DND-41 (cell line): ENCODE results near the gene RTN1.

ENCODE experiments used
- ATAC-seq: fragments of 200-7000 bp; cut with Tn5 transposase; 3 replicates; pipeline ENCODE4 v1.9.1; 2021; ENCODE audit warnings: low read depth; ENCODE audit not compliant: insufficient read depth
- DNase-seq: peaks from one replicate; pipeline ENCODE4 v3.0.0-alpha.2; 2020
- H2AFZ ChIP-seq: 2 replicates; pipeline ENCODE4 v1.6.0; 2012; ENCODE audit warnings: low read depth, low read length
- H3K27ac ChIP-seq: 2 replicates; pipeline ENCODE4 v1.5.1; 2012; ENCODE audit warnings: low read length, inconsistent platforms
- H3K27me3 ChIP-seq: fragments of 200-600 bp; sonication (generic); 2 replicates; pipeline ENCODE4 v1.6.0; 2012; ENCODE audit warnings: low read length, mild to moderate bottlenecking, inconsistent platforms; ENCODE audit not compliant: insufficient read depth, poor library complexity
- H3K36me3 ChIP-seq: 2 replicates; pipeline ENCODE4 v1.5.1; 2012; ENCODE audit warnings: low read length, inconsistent platforms; ENCODE audit not compliant: insufficient read depth
- H3K4me1 ChIP-seq: 2 replicates; pipeline ENCODE4 v1.5.1; 2012; ENCODE audit warnings: mild to moderate bottlenecking, low read length; ENCODE audit not compliant: insufficient read depth
- H3K4me2 ChIP-seq: 2 replicates; pipeline ENCODE4 v1.6.0; 2012; ENCODE audit warnings: mild to moderate bottlenecking, moderate library complexity, low read length, inconsistent platforms; ENCODE audit not compliant: insufficient read depth
- H3K4me3 ChIP-seq, 2 experiments: fragments of 200-600 bp in 1 of 2; shearing (Covaris generic) in 1 of 2; 2 replicates each; pipeline ENCODE4 v1.5.1; 2012 to 2016; ENCODE audit warnings: inconsistent platforms in 2 of 2, low read length in 2 of 2, mild to moderate bottlenecking in 2 of 2, low read depth in 1 of 2, moderate library complexity in 1 of 2
- H3K79me2 ChIP-seq: 2 replicates; pipeline ENCODE4 v1.6.0; 2012; ENCODE audit warnings: low read length, inconsistent platforms; ENCODE audit not compliant: insufficient read depth
- H3K9ac ChIP-seq: 2 replicates; pipeline ENCODE4 v1.6.0; 2012; ENCODE audit warnings: low read depth, mild to moderate bottlenecking, inconsistent platforms, low read length, moderate library complexity
- H3K9me3 ChIP-seq: 2 replicates; pipeline ENCODE4 v1.5.1; 2012; ENCODE audit warnings: low read length, moderate library complexity, mild to moderate bottlenecking, inconsistent platforms; ENCODE audit not compliant: insufficient read depth, severe bottlenecking
- H4K20me1 ChIP-seq: 2 replicates; pipeline ENCODE4 v1.6.0; 2012; ENCODE audit warnings: low read length; ENCODE audit not compliant: insufficient read depth
- EZH2 ChIP-seq: IDR thresholded peaks from 3 replicates; pipeline ENCODE4 v1.6.1; 2012; ENCODE audit warnings: borderline replicate concordance, low read depth, mild to moderate bottlenecking, moderate library complexity, low read length, inconsistent platforms; ENCODE audit not compliant: severe bottlenecking
- TF ChIP-seq, protein P1 (sequence below): IDR thresholded peaks from 2 replicates; pipeline ENCODE4 v1.5.1; 2012; ENCODE audit warnings: borderline replicate concordance, low read length, moderate library complexity, mild to moderate bottlenecking; ENCODE audit not compliant: poor library complexity, severe bottlenecking; ENCODE audit errors: extremely low read depth

The RTN1 gene

DNA sequence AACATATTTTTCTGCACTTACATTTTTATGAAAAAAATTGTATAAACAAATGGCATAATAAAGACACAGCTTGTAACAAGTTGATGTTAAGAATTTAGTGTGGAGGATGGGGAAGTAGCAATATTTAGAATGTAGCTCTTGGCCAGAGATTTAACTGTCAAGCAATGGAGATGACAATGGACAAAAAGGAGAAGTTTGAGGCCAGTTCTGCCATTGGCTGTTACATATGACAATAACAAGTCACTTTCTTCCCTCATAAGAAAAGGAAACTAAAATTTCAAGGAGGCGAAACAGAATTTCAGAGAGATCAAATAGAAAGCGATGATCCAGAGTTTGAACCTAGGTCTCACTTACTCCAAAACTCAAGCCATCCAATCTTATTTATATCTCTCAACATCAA is 171.1 kb downstream of the RTN1 start:
- Histone ChIP-seq H3K4me1 (no peaks in the 10 kb centered on the region), H3K4me3 (no peak overlapping the region), H2AFZ (no peak overlapping the region), H3K4me2 (no peak overlapping the region), H3K27me3 (peaks cover 3% of the 10 kb centered on the region), H4K20me1 (no peaks in the 10 kb centered on the region), H3K9me3 (no peaks in the 10 kb centered on the region), H3K9ac (no peak overlapping the region), H3K36me3 (no peaks in the 10 kb centered on the region), H3K27ac (no peak overlapping the region), H3K79me2 (no peaks in the 10 kb centered on the region)
- DNase-seq (no peak), ATAC-seq (no peak)
- no peak for TF ChIP-seq EZH2
- TF ChIP-seq, protein P1, sequence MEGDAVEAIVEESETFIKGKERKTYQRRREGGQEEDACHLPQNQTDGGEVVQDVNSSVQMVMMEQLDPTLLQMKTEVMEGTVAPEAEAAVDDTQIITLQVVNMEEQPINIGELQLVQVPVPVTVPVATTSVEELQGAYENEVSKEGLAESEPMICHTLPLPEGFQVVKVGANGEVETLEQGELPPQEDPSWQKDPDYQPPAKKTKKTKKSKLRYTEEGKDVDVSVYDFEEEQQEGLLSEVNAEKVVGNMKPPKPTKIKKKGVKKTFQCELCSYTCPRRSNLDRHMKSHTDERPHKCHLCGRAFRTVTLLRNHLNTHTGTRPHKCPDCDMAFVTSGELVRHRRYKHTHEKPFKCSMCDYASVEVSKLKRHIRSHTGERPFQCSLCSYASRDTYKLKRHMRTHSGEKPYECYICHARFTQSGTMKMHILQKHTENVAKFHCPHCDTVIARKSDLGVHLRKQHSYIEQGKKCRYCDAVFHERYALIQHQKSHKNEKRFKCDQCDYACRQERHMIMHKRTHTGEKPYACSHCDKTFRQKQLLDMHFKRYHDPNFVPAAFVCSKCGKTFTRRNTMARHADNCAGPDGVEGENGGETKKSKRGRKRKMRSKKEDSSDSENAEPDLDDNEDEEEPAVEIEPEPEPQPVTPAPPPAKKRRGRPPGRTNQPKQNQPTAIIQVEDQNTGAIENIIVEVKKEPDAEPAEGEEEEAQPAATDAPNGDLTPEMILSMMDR: no peak

DNA sequence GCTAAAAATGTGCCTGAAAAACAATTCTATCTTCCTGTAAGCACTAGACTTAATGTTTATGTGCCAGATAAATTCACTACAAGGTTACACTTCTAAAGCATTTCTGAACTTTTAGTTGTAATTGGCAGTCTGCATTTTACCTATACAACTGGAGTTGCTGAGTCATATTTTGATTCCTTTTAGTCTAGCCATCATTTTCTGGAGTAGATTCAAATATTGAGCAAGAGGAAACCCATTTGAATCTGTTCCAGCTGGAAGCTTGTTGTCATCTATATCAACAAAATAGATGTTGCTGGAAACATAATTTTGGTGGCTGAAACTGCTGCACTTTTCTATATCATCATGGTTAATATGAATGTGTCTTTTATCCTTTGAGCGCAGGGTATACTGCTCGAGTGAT is 171.8 kb downstream of the RTN1 start:
- Histone ChIP-seq H3K9ac (no peak overlapping the region), H3K9me3 (no peaks in the 10 kb centered on the region), H2AFZ (no peak overlapping the region), H4K20me1 (no peaks in the 10 kb centered on the region), H3K27ac (no peak overlapping the region), H3K27me3 (peaks cover 3% of the 10 kb centered on the region), H3K4me3 (no peak overlapping the region), H3K4me1 (no peaks in the 10 kb centered on the region), H3K4me2 (no peak overlapping the region), H3K79me2 (no peaks in the 10 kb centered on the region), H3K36me3 (no peaks in the 10 kb centered on the region)
- no peak for ATAC-seq
- TF ChIP-seq, protein P1: no peak
- no peak for TF ChIP-seq EZH2
- DNase-seq: no peak

DNA sequence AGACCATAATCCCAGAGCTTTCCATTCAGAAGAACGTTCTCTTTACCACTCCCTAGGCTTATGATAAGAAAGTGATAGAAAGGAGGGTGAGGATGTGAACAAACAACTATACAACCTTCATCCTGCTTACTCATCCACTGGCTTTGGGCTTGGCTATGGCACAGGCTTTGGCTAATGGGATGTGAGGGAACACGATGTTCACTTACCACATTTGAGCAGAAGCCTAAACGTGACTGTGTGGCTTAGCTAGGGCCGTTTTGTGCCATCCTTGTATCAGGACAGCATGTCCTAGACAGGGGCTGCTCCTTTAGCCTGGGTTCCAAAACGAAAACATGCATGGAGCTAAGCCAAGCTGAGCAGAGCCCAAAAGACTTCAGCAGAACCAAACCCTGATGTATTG is 175.4 kb downstream of the RTN1 start:
- no peaks in the 10 kb centered on the region for H3K36me3 ChIP-seq
- no peaks in the 10 kb centered on the region for H4K20me1 ChIP-seq
- DNase-seq: no peak
- no peak overlapping the region for H2AFZ ChIP-seq
- no peak overlapping the region for H3K27ac ChIP-seq
- H3K4me2 ChIP-seq: no peak overlapping the region
- H3K4me1 ChIP-seq: no peaks in the 10 kb centered on the region
- ATAC-seq: no peak
- TF ChIP-seq, protein P1: no peak
- no peak for TF ChIP-seq EZH2
- no peaks in the 10 kb centered on the region for H3K9me3 ChIP-seq
- no peaks in the 10 kb centered on the region for H3K79me2 ChIP-seq
- H3K9ac ChIP-seq: no peak overlapping the region
- no peak overlapping the region for H3K4me3 ChIP-seq
- H3K27me3 ChIP-seq: peaks cover 3% of the 10 kb centered on the region

DNA sequence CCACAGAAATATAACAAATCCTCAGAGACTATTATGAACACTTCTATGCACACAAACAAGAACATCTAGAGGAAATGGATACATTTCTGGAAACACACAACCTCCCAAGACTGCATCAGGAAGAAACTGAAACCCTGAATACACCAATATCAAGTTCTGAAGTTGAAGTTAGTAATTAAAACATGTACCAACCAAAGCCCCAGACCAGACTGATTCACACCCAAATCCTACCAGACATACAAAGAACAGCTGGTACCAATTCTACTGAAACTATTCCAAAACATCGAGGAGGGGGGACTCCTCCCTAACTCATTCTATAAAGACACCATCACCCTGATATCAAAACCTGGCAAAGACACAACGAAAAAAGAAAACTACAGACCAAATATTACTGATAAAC is 179.3 kb downstream of the RTN1 start:
- no peak overlapping the region for H2AFZ ChIP-seq
- no peak overlapping the region for H3K4me3 ChIP-seq
- H3K4me2 ChIP-seq: no peak overlapping the region
- no peak for ATAC-seq
- peaks cover 3% of the 10 kb centered on the region for H3K27me3 ChIP-seq
- H4K20me1 ChIP-seq: no peaks in the 10 kb centered on the region
- H3K36me3 ChIP-seq: no peaks in the 10 kb centered on the region
- H3K9ac ChIP-seq: no peak overlapping the region
- no peaks in the 10 kb centered on the region for H3K79me2 ChIP-seq
- TF ChIP-seq, protein P1: no peak
- TF ChIP-seq EZH2: no peak
- H3K9me3 ChIP-seq: no peaks in the 10 kb centered on the region
- H3K27ac ChIP-seq: no peak overlapping the region
- H3K4me1 ChIP-seq: no peaks in the 10 kb centered on the region
- DNase-seq: no peak
